Measurements from ENCODE around the gene C1orf167.

C1orf167 gene

DNA sequence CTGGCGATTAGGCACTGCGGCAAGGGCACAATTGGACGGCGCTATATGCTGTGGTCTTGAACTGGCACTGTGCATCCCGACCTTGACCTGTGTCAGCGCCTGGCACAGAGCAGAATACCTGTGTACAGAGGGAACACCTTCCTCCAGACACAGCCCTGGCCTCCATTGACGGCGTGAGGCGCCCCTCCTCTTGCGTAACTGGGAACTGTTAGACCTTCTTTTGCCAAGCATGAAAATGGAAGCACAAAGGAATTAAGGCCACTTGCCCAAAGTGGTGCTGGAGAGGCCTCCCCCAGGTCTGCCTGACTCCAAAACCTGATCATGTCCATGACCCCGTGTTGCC is 32.9 kb upstream of the C1orf167 start:
- Mint-ChIP-seq H3K36me3 (ENCODE audit: low read depth) (no peaks in the 10 kb centered on the region), H3K27me3 (no peaks in the 10 kb centered on the region), H3K4me3 (no peak overlapping the region), H3K4me1 (ENCODE audit: low read depth) (peaks cover 73% of the 10 kb centered on the region), H3K27ac (peak overlapping the region; percentile 30), H3K9me3 (no peaks in the 10 kb centered on the region)
- intact Hi-C loops (cut with micrococcal nuclease), result no loop called here

GRCh38 chr1:11729498-11730428 is 32.2 kb upstream of the C1orf167 start:
- Mint-ChIP-seq H3K27me3 (no peaks in the 10 kb centered on the region), H3K36me3 (ENCODE audit: low read depth) (no peaks in the 10 kb centered on the region), H3K9me3 (no peaks in the 10 kb centered on the region), H3K4me1 (ENCODE audit: low read depth) (peaks cover 67% of the 10 kb centered on the region), H3K27ac (peak overlapping the region; percentile 30), H3K4me3 (peak overlapping the region; percentile 33)
- intact Hi-C loops (cut with micrococcal nuclease), result no loop called here

DNA sequence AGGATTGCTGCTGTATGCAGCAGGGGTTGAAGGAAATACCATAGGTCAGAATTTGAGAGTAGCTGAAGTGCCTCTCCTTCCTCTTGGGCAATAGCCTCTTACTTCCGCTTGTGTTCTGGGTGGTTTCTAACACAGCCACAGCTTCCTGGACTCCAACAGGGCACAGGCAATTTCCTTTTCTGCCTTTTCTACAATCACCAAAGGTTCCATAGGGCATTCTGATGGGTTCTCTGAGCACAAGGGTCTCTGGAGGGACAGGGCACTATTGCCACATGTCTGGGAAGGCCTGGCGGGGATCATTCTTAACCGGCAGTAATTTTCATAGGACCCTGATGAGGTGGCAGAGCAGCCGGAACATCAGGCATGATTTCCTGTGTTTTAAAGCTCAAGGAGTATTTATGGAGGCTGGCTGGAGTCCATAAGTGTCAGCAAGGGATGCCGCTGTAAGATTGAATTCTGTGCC is 31.5 kb upstream of the C1orf167 start:
- Mint-ChIP-seq H3K4me1 (ENCODE audit: low read depth) (peaks cover 64% of the 10 kb centered on the region), H3K27ac (peak overlapping the region; percentile 30), H3K4me3 (peak overlapping the region; percentile 58), H3K9me3 (no peaks in the 10 kb centered on the region), H3K36me3 (ENCODE audit: low read depth) (no peaks in the 10 kb centered on the region), H3K27me3 (no peaks in the 10 kb centered on the region)
- intact Hi-C loops (cut with micrococcal nuclease), result no loop called here

DNA sequence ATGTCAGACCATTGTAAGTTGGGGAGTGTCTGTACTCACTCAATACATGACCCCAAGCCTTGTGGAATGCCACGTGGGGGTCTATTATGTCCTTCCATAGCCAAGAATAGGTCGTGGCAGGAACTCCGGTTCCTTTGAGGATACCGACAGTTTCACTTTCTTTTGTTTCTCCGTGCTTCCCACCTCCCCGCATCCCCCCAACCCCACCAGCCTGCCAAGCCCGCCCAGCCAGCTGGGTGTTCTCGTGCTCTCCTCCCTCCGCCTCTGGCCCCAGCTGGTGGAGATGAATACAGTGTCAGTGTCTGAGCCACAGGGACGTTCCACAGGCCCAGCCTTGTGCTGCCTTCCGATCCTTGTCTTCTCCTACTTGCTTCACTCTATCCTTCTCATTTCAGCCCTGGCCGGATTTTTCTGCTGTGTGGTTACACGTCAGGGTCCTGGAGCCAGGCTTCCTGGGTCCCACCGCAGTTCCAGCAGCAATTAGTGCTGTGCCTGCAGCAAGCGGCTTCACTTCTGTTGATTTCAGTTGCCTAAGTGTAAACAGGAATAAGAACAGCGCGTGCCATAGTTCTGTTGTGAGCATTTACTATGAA is 30.2 kb upstream of the C1orf167 start:
- peak overlapping the region; percentile 90 for H3K27ac Mint-ChIP-seq
- H3K4me1 Mint-ChIP-seq (ENCODE audit: low read depth), result peaks cover 65% of the 10 kb centered on the region
- H3K36me3 Mint-ChIP-seq (ENCODE audit: low read depth), result peaks cover 7% of the 10 kb centered on the region
- no peaks in the 10 kb centered on the region for H3K27me3 Mint-ChIP-seq
- peak overlapping the region; percentile 81 for H3K4me3 Mint-ChIP-seq
- H3K9me3 Mint-ChIP-seq, result no peaks in the 10 kb centered on the region
- intact Hi-C loops (cut with micrococcal nuclease), result no loop called here

DNA sequence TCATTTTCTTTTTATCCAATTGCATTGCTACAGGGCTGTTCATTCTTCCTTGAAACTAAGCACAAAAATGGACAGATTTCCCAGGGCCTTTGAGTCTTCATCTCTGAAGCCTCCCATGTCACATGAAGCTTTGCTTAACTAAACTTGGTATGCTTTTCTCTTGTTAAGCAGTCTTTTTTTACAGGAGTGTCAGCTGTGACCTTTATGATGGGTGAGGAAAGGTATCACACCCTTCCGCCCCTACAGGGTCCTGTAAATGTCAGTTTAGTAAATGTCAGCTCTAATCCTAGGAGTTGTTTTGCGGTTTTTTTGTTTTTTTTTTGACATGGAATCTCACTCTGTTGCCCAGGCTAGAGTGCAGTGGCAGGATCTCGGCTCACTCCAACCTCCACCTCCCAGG is 28.7 kb upstream of the C1orf167 start:
- no peak overlapping the region for H3K27ac Mint-ChIP-seq
- peaks cover 7% of the 10 kb centered on the region for H3K36me3 Mint-ChIP-seq (ENCODE audit: low read depth)
- no peaks in the 10 kb centered on the region for H3K27me3 Mint-ChIP-seq
- no peak overlapping the region for H3K4me3 Mint-ChIP-seq
- intact Hi-C loops (cut with micrococcal nuclease), result no loop called here
- H3K9me3 Mint-ChIP-seq, result no peaks in the 10 kb centered on the region
- peaks cover 75% of the 10 kb centered on the region for H3K4me1 Mint-ChIP-seq (ENCODE audit: low read depth)

DNA sequence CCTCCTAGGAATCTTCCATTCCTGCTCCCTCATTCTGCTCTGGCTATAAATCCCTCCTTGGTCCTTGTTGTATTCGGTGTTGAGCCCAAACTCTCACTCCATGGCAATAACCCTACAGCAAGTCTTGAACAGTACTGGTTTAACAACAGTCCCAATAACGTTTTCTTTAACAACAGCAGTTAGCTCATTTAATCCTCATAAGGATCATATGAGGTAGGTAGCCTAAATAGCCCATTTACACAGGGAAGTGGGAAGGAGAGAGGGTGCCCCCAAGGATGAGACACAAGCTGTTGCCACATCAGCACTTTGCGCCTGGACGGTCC is 26.5 kb upstream of the C1orf167 start:
- H3K27ac Mint-ChIP-seq, result peak overlapping the region; percentile 94
- peaks cover 7% of the 10 kb centered on the region for H3K36me3 Mint-ChIP-seq (ENCODE audit: low read depth)
- H3K4me1 Mint-ChIP-seq (ENCODE audit: low read depth), result peaks cover 73% of the 10 kb centered on the region
- no peaks in the 10 kb centered on the region for H3K9me3 Mint-ChIP-seq
- intact Hi-C loops (cut with micrococcal nuclease), result loop anchor here (5.0 kb wide), 2 partner anchors 72 to 287 kb away; partner anchors contain the start of genes CLCN6 and MTHFR
- H3K27me3 Mint-ChIP-seq, result no peaks in the 10 kb centered on the region
- H3K4me3 Mint-ChIP-seq, result peak overlapping the region; percentile 100

GRCh38 chr1:11735854-11736745 is 25.9 kb upstream of the C1orf167 start, which contains the start of gene AGTRAP:
TSS of gene AGTRAP (plus strand) at chr1:11736136. CDS start at chr1:11736209, 73 bp downstream.
- peaks cover 73% of the 10 kb centered on the region for H3K4me1 Mint-ChIP-seq (ENCODE audit: low read depth)
- H3K27ac Mint-ChIP-seq, result peak within 1 kb of the TSS; percentile 94
- no peaks in the 10 kb centered on the region for H3K27me3 Mint-ChIP-seq
- peaks cover 7% of the 10 kb centered on the region for H3K36me3 Mint-ChIP-seq (ENCODE audit: low read depth)
- peak within 1 kb of the TSS; percentile 100 for H3K4me3 Mint-ChIP-seq
- intact Hi-C loops (cut with micrococcal nuclease), result loop anchor here (5.0 kb wide), 2 partner anchors 71 to 286 kb away; partner anchors contain the start of genes CLCN6 and MTHFR
- no peaks in the 10 kb centered on the region for H3K9me3 Mint-ChIP-seq

- peak overlapping the region; percentile 100 for H3K4me3 Mint-ChIP-seq
- H3K9me3 Mint-ChIP-seq, result no peaks in the 10 kb centered on the region
- H3K36me3 Mint-ChIP-seq (ENCODE audit: low read depth), result peaks cover 7% of the 10 kb centered on the region
- H3K27me3 Mint-ChIP-seq, result no peaks in the 10 kb centered on the region
- intact Hi-C loops (cut with micrococcal nuclease), result loop anchor here (5.0 kb wide), 2 partner anchors 70 to 285 kb away; partner anchors contain the start of genes CLCN6 and MTHFR
- peaks cover 70% of the 10 kb centered on the region for H3K4me1 Mint-ChIP-seq (ENCODE audit: low read depth)
- H3K27ac Mint-ChIP-seq, result peak overlapping the region; percentile 94
Observed at GRCh38 chr1:11736746-11737639, 25.0 kb upstream of the C1orf167 start.

- peak overlapping the region; percentile 94 for H3K27ac Mint-ChIP-seq
- H3K4me1 Mint-ChIP-seq (ENCODE audit: low read depth), result peaks cover 70% of the 10 kb centered on the region
- no peaks in the 10 kb centered on the region for H3K27me3 Mint-ChIP-seq
- peaks cover 7% of the 10 kb centered on the region for H3K36me3 Mint-ChIP-seq (ENCODE audit: low read depth)
- H3K4me3 Mint-ChIP-seq, result no peak overlapping the region
- intact Hi-C loops (cut with micrococcal nuclease), result loop anchor here (5.0 kb wide), 2 partner anchors 69 to 284 kb away; partner anchors contain the start of genes CLCN6 and MTHFR
- H3K9me3 Mint-ChIP-seq, result no peaks in the 10 kb centered on the region
Observed at GRCh38 chr1:11738096-11738495, 23.9 kb upstream of the C1orf167 start.

GRCh38 chr1:11738783-11739182 is 23.2 kb upstream of the C1orf167 start:
- no peak overlapping the region for H3K4me3 Mint-ChIP-seq
- peaks cover 70% of the 10 kb centered on the region for H3K4me1 Mint-ChIP-seq (ENCODE audit: low read depth)
- H3K9me3 Mint-ChIP-seq, result no peaks in the 10 kb centered on the region
- H3K27ac Mint-ChIP-seq, result peak overlapping the region; percentile 94
- peaks cover 9% of the 10 kb centered on the region for H3K36me3 Mint-ChIP-seq (ENCODE audit: low read depth)
- H3K27me3 Mint-ChIP-seq, result no peaks in the 10 kb centered on the region
- intact Hi-C loops (cut with micrococcal nuclease), result loop anchor here (5.0 kb wide), 2 partner anchors 69 to 284 kb away; partner anchors contain the start of genes CLCN6 and MTHFR

DNA sequence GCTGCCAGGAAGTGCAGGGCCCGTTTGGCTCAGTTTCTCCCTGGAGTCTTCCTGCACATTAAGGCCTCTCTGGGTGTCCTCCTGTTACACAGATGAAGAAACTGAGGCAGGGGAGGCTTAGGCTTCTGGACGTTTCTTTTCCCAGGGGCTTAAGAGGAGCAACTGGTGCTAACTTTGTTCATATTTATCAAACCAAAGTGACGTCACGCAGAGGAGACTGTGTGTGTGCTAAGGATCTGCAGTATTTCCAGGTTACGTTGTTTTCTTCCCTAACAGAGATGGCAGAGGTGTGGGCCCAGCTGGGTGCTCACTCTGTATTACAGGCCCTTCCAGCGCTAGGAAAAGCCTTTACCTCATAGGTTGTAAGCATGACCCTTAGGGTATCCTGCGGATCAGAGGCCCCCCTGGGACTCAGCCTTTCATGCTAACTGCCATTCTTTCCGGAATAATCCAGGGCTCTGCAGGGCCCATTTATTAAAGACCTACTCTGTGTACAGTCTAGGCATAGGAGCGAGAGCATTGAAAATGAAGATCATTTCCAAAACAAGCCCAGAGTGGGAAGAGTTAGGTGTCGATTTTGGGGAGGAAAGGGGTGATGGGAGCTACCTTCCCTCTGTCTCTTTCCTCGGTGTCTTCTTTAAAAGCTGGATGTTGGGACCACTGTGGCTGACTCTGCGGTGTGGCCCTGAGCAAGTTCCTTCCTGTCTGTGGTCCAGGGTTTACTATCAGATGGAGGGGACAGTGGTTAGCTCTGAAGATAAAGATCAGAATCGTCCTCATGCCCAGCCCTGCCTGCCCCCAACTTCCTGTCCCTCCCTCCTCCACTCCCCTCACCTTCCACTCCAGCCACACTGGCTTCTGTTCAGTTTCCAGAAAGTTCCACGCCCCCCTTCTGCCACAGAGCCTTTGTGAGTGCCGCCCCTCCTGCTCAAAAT is 21.5 kb upstream of the C1orf167 start:
- Mint-ChIP-seq H3K36me3 (ENCODE audit: low read depth) (peaks cover 20% of the 10 kb centered on the region), H3K9me3 (no peaks in the 10 kb centered on the region), H3K27me3 (no peaks in the 10 kb centered on the region), H3K4me1 (ENCODE audit: low read depth) (peaks cover 70% of the 10 kb centered on the region), H3K27ac (peak overlapping the region; percentile 17), H3K4me3 (no peak overlapping the region)
- intact Hi-C loops (cut with micrococcal nuclease), result no loop called here

GRCh38 chr1:11741482-11741881 is 20.5 kb upstream of the C1orf167 start:
- Mint-ChIP-seq H3K27me3 (no peaks in the 10 kb centered on the region), H3K36me3 (ENCODE audit: low read depth) (peaks cover 23% of the 10 kb centered on the region), H3K4me1 (ENCODE audit: low read depth) (peaks cover 70% of the 10 kb centered on the region), H3K9me3 (no peaks in the 10 kb centered on the region), H3K4me3 (no peak overlapping the region), H3K27ac (no peak overlapping the region)
- intact Hi-C loops (cut with micrococcal nuclease), result no loop called here

All from dendritic cell treated with granulocyte-macrophage colony-stimulating factor and Interleukin-4, amounts not matched to agents 40 ng/mL and 50 ng/mL, for 4 days (primary cell).